HepG2 (cell line): Measurements from ENCODE around the gene ISOC2. TPM values are rescaled to one million over a fixed set of nuclear protein-coding genes. Genes with fewer than 3 reads are reported as not detected.

Experiments
- ATAC-seq: fragments of 200-7000 bp; cut with Tn5 transposase; 3 replicates; pipeline ENCODE4 v1.9.1; 2020; ENCODE audit warnings: mild to moderate bottlenecking, moderate library complexity
- BruUV-seq: library from RNA; stranded (reverse); fragments of 400-500 nt; replicated peaks from 2 replicates; lab custom pipeline; 2021; lab: Mats Ljungman, UMichigan
- CTCF ChIA-PET: fragments of 300-600 bp; formaldehyde crosslinking; extraction: SDS; loops from one replicate; lab custom pipeline; 2021; ENCODE audit warnings: low total read pairs, inconsistent platforms, low intra/inter-chr PET ratio; lab: Yijun Ruan, JAX
- POLR2A ChIA-PET: fragments of 350-600 bp; sonication (Branson Sonifier 250); formaldehyde crosslinking; loops from one replicate; lab custom pipeline; 2020; ENCODE audit warnings: antibody characterized with exemption, inconsistent platforms; lab: Yijun Ruan, JAX
- DNase-seq: peaks from one replicate; pipeline ENCODE4 v3.0.0-alpha.2; 2015; ENCODE audit warnings: low spot score
- FAIRE-seq: peaks from 3 replicates; lab custom pipeline; 2011; peaks lifted over from hg19 to GRCh38; lab: Jason Lieb, UNC
- H2AFZ ChIP-seq: one replicate; pipeline ENCODE4 v1.6.1; 2011; ENCODE audit warnings: low read length, inconsistent platforms
- H3K27ac ChIP-seq: fragments of 300-600 bp; 3 replicates; pipeline ENCODE4 v1.8.0; 2011; ENCODE audit warnings: mixed run types, mild to moderate bottlenecking, mixed read lengths, low read length, inconsistent platforms; ENCODE audit not compliant: insufficient read depth; ENCODE audit errors: extremely low read length
- H3K27me3 ChIP-seq, 2 experiments: fragments of 200-600 bp in 1 of 2; 2 replicates in 1 of 2; 3 replicates in 1 of 2; pipeline versions ENCODE4 v1.6.0 to v1.8.0; 2011; ENCODE audit warnings: low read length in 2 of 2, mild to moderate bottlenecking in 2 of 2, moderate library complexity in 2 of 2, inconsistent platforms in 1 of 2; ENCODE audit not compliant: insufficient read depth in 2 of 2, control insufficient read depth in 1 of 2
- H3K36me3 ChIP-seq, 2 experiments: fragments of 200-600 bp in 1 of 2; replicated peaks in 1 of 2; 2 replicates in 1 of 2; 3 replicates in 1 of 2; pipeline versions ENCODE4 v1.5.1 to v1.8.0; 2011; ENCODE audit warnings: low read length in 2 of 2, inconsistent platforms in 1 of 2; ENCODE audit not compliant: insufficient read depth in 2 of 2, control insufficient read depth in 1 of 2
- H3K4me1 ChIP-seq: 2 replicates; pipeline ENCODE4 v1.5.1; 2012; ENCODE audit warnings: low read length, inconsistent platforms; ENCODE audit not compliant: insufficient read depth
- H3K4me2 ChIP-seq: 2 replicates; pipeline ENCODE4 v1.6.0; 2011; ENCODE audit warnings: low read depth, low read length, inconsistent platforms
- H3K4me3 ChIP-seq, 3 experiments: fragments of 200-600 bp in 1 of 3; sonication (generic), shearing (Covaris generic) in 1 of 3; replicated peaks in 1 of 3; 2 replicates each; pipeline ENCODE4 v1.5.1; 2011 to 2016; ENCODE audit warnings: low read length in 3 of 3, inconsistent platforms in 2 of 3, low read depth in 2 of 3, mild to moderate bottlenecking in 2 of 3, control low read depth in 1 of 3, mixed read lengths in 1 of 3; ENCODE audit not compliant: insufficient read depth in 1 of 3
- H3K79me2 ChIP-seq: one replicate; pipeline ENCODE4 v1.6.1; 2011; ENCODE audit warnings: low read length, inconsistent platforms; ENCODE audit not compliant: insufficient read depth
- H3K9ac ChIP-seq: 2 replicates; pipeline ENCODE4 v1.6.0; 2011; ENCODE audit warnings: mild to moderate bottlenecking, low read depth, low read length, inconsistent platforms; ENCODE audit not compliant: insufficient read depth
- H3K9me3 ChIP-seq: 2 replicates; pipeline ENCODE4 v1.5.1; 2012; ENCODE audit warnings: mild to moderate bottlenecking, low read length
- H4K20me1 ChIP-seq: 2 replicates; pipeline ENCODE4 v1.6.0; 2011; ENCODE audit warnings: inconsistent platforms, mild to moderate bottlenecking, low read length, moderate library complexity; ENCODE audit not compliant: insufficient read depth
- CC2D1A ChIP-seq: sonication (generic); formaldehyde crosslinking; IDR thresholded peaks from 2 replicates; pipeline ENCODE4 v1.8.1; 2023; ENCODE audit warnings: mild to moderate bottlenecking, missing genetic modification reagents
- ELK4 ChIP-seq: sonication (generic); formaldehyde crosslinking; IDR thresholded peaks from 2 replicates; pipeline ENCODE4 v1.9.0; 2021; ENCODE audit warnings: missing genetic modification reagents, borderline replicate concordance
- HNRNPH1 ChIP-seq: fragments of 200-400 bp; formaldehyde crosslinking; optimal IDR thresholded peaks from 2 replicates; pipeline ENCODE3; 2017; ENCODE audit warnings: mild to moderate bottlenecking, low read depth, low read length
- IRF1 ChIP-seq: sonication (generic); formaldehyde crosslinking; IDR thresholded peaks from 2 replicates; pipeline ENCODE4 v1.4.0; 2020; ENCODE audit warnings: low read depth, mild to moderate bottlenecking, missing genetic modification reagents
- MED8 ChIP-seq: sonication (generic); formaldehyde crosslinking; IDR thresholded peaks from 2 replicates; pipeline ENCODE4 v1.8.1; 2023; ENCODE audit warnings: mild to moderate bottlenecking, missing genetic modification reagents; ENCODE audit not compliant: insufficient replicate concordance
- MIXL1 ChIP-seq: IDR thresholded peaks from 2 replicates; pipeline ENCODE4 v1.6.1; 2016
- NONO ChIP-seq, 2 experiments: fragments of 450-650 bp in 1 of 2; sonication (generic) in 1 of 2; formaldehyde crosslinking in 1 of 2; IDR thresholded peaks in 1 of 2; conservative IDR thresholded peaks in 1 of 2; 2 replicates each; pipeline versions ENCODE4 v1.6.1 to v1.8.0; 2017 to 2022; ENCODE audit warnings: mild to moderate bottlenecking in 1 of 2, missing genetic modification reagents in 1 of 2, moderate library complexity in 1 of 2
- POLR2AphosphoS5 ChIP-seq: IDR thresholded peaks from 2 replicates; pipeline ENCODE4 v1.6.1; 2012; ENCODE audit warnings: low read depth, low read length
- RARA ChIP-seq: IDR thresholded peaks from 2 replicates; pipeline ENCODE4 v1.6.1; 2016; ENCODE audit warnings: missing genetic modification reagents, missing compliant biosample characterization
- SNAPC5 ChIP-seq: sonication (generic); formaldehyde crosslinking; IDR thresholded peaks from 2 replicates; pipeline ENCODE4 v1.8.1; 2023; ENCODE audit warnings: mild to moderate bottlenecking, missing genetic modification reagents, borderline replicate concordance
- YEATS4 ChIP-seq: sonication (generic); formaldehyde crosslinking; IDR thresholded peaks from 2 replicates; pipeline ENCODE4 v1.4.0; 2020; ENCODE audit warnings: missing genetic modification reagents, borderline replicate concordance
- ZNF251 ChIP-seq: sonication (generic); formaldehyde crosslinking; IDR thresholded peaks from 2 replicates; pipeline ENCODE4 v1.9.0; 2021; ENCODE audit warnings: mild to moderate bottlenecking, missing genetic modification reagents
- ZNF274 ChIP-seq: sonication (generic); formaldehyde crosslinking; IDR thresholded peaks from 2 replicates; pipeline ENCODE4 v1.5.1; 2020; ENCODE audit warnings: mild to moderate bottlenecking, missing genetic modification reagents
- ZNF550 ChIP-seq: sonication (generic); formaldehyde crosslinking; IDR thresholded peaks from 2 replicates; pipeline ENCODE4 v1.4.0; 2020; ENCODE audit warnings: mild to moderate bottlenecking, missing genetic modification reagents, borderline replicate concordance
- ZNF790 ChIP-seq: sonication (generic); formaldehyde crosslinking; IDR thresholded peaks from 2 replicates; pipeline ENCODE4 v1.8.0; 2022; ENCODE audit warnings: missing genetic modification reagents, mild to moderate bottlenecking, borderline replicate concordance
- ZSCAN21 ChIP-seq: sonication (generic); formaldehyde crosslinking; IDR thresholded peaks from 2 replicates; pipeline ENCODE4 v1.8.0; 2022; ENCODE audit warnings: mild to moderate bottlenecking, missing genetic modification reagents, moderate library complexity, borderline replicate concordance
- WGBS: methylation state at CpG from one replicate; pipeline ENCODE4 v1.1.6; 2017; ENCODE audit warnings: low lambda C conversion rate; 5-methylcytosine and 5-hydroxymethylcytosine counted together
- in situ Hi-C: cut with HindIII; loops from 2 replicates; pipeline ENCODE4 v1.10.0; 2017; ENCODE audit warnings: low pct_unique_long_range_greater_than_20kb; ENCODE audit not compliant: extremely low pct_ligation_motif_present
- intact Hi-C: fragments of 100-400 bp; cut with micrococcal nuclease; formaldehyde crosslinking; loops from one replicate; pipeline ENCODE4 v1.10.0; 2022; ENCODE audit not compliant: unreplicated experiment
- polyA plus RNA-seq, 8 experiments: library from polyadenylated mRNA; depleted of rRNA in 3 of 8; stranded (reverse) in 7 of 8; unstranded in 1 of 8; fragments of >200 nt; fragmentation: Illumina TruSeq in 4 of 8; extraction: Trizol in 4 of 8; gene quantifications; 2 replicates each; pipeline versions ENCODE4 v1.2.1 to v1.2.3, GENCODE V29; 2011 to 2016; ENCODE audit warnings: low read depth in 4 of 8, missing spikeins in 1 of 8, mixed read lengths in 1 of 8; ENCODE audit not compliant: insufficient read depth in 1 of 8
- total RNA-seq, 5 experiments: library from RNA; depleted of rRNA; stranded (reverse); fragments of >200 nt; fragmentation: Illumina TruSeq; extraction: Trizol; gene quantifications; 2 replicates each; pipeline ENCODE4 v1.2.3, GENCODE V29; 2016; ENCODE audit warnings: low read depth in 1 of 5

The ISOC2 gene
- total and polyA plus RNA-seq, 2 of the 13 experiments (the other 11 are each of a cell fraction or from before 2014, with no cell fraction given), result 76.8 to 105 TPM

- CTCF ChIA-PET, result no interaction called here
- peak overlapping the region; percentile 36; the same call in 1 of the 2 replicates for H3K4me2 ChIP-seq
- H3K79me2 ChIP-seq, result no peaks in the 10 kb centered on the region
- 12% methylated on average over 11 of the region's 22 CpGs for WGBS
- H3K27ac ChIP-seq, result no peak overlapping the region
- ATAC-seq (no peak; the same call in 2 of the 3 replicates), DNase-seq (no peak), FAIRE-seq (no peak)
- H3K4me3 ChIP-seq, result no peak overlapping the region
- no peaks in the 10 kb centered on the region for H3K36me3 ChIP-seq
- no peaks in the 10 kb centered on the region for H3K9me3 ChIP-seq
- H2AFZ ChIP-seq, result no peak overlapping the region
- no peaks in the 10 kb centered on the region for H3K4me1 ChIP-seq
- BruUV-seq, result no TSS peak
- no peak for TF ChIP-seq MIXL1 (CRISPR knock-in tag)
- TF ChIP-seq ELK4 (CRISPR knock-in tag), result no peak
- no peak for TF ChIP-seq ZNF251
- TF ChIP-seq HNRNPH1, result no peak
- TF ChIP-seq ZNF790 (CRISPR knock-in tag), result no peak
- no peak for TF ChIP-seq ZNF550 (CRISPR knock-in tag)
- no peak for TF ChIP-seq CC2D1A (CRISPR knock-in tag)
- no peak for TF ChIP-seq ZSCAN21 (CRISPR knock-in tag)
- no peak for TF ChIP-seq IRF1 (CRISPR knock-in tag)
- no peak for TF ChIP-seq YEATS4 (CRISPR knock-in tag)
- no peak for TF ChIP-seq POLR2AphosphoS5
- no peak for TF ChIP-seq NONO (IDR thresholded peaks at IDR 0.05)
- no peak for TF ChIP-seq NONO (CRISPR knock-in tag; conservative IDR thresholded peaks at IDR 0.05)
- TF ChIP-seq SNAPC5 (CRISPR knock-in tag), result no peak
- TF ChIP-seq MED8, result no peak
- no peak for TF ChIP-seq ZNF274
- no peak for TF ChIP-seq RARA (CRISPR knock-in tag)
- in situ Hi-C loops (no loop called here), intact Hi-C loops (no loop called here)
- H4K20me1 ChIP-seq, result no peaks in the 10 kb centered on the region
- no peak overlapping the region for H3K9ac ChIP-seq
- peaks cover 19 to 84% of the 10 kb centered on the region in 2 experiments for H3K27me3 ChIP-seq
- POLR2A ChIA-PET, result interaction anchor here (1.2 to 1.6 kb wide), 2 partner anchors 9 to 10 kb away, joined by 3 to 5 read pairs; partner anchors contain the start of gene NAT14
These were observed 32.8 kb upstream of the ISOC2 start for GRCh38 chr19:55494172-55494761.
